ENCODE measurements around the gene TAF13.
A peak's percentile ranks its signal among the peaks of the same experiment; 100 is the strongest.
"Not testable (repeated sequence)": the region's sequence is repeated elsewhere in the genome, so short reads cannot be mapped to it uniquely, and the experiment has no call there.

TAF13 gene

DNA sequence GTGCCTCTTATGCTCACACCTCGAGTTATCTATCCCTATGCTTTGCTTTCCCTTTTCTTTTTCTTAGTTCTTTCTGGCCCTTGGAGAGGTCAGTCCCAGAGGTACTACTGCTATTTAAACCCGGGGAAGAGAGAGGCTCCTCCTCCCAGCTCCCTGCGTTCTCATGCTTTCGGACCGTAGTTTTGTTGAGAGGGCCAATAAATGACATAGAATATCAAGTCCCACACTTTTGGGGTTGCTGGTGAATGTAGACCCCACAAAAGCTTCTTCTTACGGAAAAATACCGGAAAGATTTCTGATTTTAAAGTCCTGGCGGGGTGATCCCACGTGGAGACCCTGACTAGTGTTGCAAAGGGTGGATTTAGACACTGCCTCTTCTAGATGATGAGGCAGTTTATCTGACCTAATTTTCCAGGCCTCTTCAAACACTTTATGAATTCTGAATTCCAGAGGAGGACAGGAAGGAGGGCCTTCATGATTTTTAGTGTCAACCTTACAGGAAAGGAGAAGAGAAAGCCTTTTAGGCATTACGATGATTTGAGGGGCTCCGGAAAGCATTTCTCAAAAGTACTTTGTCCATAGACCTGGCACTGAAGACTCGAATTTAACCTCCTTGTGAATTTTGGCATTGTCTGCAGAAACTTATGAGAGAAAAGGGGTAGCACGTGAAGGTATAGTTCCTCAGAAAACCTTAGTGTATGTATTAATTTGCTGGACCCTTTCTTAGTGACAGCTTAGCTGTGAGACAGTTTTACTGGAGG lies 15.5 kb upstream of the TAF13 start:
- DNase-seq: no peak

GRCh38 chr1:109090196-109091077 lies 14.6 kb upstream of the TAF13 start, which contains the start of gene TMEM167B:
Gene TMEM167B, plus strand, starts transcription at chr1:109090764. Its CDS starts 109 bp downstream, at chr1:109090873.
- DNase-seq: peak; percentile 81 to 83

- DNase-seq: no peak
Observed at GRCh38 chr1:109089242-109090015, 13.6 kb upstream of the TAF13 start.

GRCh38 chr1:109084563-109085517 lies 9.0 kb upstream of the TAF13 start:
- no peak for DNase-seq

GRCh38 chr1:109083923-109084322 lies 8.1 kb upstream of the TAF13 start:
- no peak for DNase-seq

DNA sequence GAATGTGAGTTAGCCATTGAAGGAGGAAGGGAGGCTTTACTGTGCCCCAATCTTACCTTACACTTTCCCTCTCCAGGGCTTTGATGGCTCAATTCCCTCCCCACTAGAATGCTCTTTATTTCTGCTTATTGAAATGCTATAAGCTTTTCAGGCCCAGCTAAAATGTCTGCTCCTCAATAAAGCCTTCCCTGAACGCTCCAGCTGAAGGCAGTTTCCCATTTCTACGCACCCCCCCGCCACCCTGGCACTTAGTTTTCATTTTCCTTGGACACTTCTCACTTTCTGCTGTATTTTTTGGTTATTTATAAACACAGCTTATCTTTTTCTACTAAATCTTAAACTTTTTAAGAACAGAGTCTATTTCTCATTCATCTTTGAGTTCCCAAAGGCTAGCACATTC lies 7.7 kb upstream of the TAF13 start:
- DNase-seq: no peak

DNA sequence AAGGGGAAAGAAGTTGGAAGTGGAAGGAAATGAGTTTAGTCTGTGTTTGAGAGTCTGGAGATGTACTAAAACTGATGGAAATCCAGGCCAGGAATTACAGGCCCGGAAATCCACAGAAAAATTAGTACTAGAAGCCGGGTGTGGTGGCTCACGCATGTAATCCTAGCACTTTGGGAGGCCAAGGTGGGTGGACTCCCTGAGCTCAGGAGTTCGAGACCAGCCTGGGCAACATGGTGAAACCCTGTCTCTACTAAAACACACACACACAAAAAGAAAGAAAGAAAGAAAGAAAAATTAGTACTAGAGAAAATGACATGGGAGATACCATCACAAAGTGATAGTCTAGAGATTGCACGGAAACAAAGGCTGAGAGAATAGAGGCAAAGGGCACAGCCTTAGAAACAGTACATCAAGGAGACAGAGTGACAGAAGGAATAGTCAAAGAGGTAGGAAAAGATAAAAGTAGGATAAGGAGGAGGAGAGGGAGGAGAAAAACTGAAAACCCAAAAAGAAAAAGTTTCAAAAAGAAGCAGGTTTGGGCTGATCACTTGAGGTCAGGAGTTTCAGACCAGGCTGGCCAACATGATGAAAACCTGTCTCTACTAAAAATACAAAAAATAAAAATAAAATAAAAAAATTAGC lies 4.8 kb upstream of the TAF13 start:
- no peak for DNase-seq

DNA sequence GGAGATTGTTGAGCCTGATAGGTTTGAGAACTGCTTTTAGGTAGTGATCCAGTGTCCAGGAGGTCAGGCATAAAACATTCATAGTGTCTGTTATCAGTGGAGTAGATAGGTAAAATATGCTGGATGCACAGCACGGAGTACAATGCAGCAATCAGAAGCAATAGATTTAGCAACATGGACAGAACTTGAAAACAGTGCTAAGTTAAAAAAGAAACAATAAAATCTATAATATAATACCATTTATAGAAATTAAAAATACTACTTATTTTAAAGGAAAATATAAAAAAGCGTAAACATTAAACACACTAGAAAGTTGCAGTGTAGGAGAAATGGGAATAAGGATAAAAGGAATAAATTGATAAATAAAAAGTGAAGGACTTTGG lies 3.4 kb upstream of the TAF13 start:
- DNase-seq: no peak

DNA sequence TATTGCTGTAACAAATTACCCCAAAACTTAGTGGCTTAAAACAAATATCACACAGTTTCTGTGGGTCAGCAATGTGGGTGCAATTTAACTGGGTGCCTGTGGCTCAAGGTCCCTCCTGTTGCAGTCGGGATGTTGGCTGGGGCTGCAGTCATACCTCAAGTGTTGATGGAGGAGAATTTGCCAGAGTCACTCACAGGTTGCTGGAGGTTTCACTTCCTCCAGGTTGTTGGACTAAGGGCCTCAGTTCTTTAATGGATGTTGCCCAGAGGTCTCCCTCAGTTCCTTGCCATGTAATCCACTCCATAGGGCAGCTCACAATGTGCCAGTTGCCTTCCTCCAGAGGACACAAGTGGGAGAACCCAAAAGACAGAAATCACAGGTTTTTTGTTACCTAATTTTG lies 2.5 kb upstream of the TAF13 start:
- no peak for DNase-seq

GRCh38 chr1:109069294-109069693 lies 6.5 kb downstream of the TAF13 start:
- DNase-seq: no peak

DNA sequence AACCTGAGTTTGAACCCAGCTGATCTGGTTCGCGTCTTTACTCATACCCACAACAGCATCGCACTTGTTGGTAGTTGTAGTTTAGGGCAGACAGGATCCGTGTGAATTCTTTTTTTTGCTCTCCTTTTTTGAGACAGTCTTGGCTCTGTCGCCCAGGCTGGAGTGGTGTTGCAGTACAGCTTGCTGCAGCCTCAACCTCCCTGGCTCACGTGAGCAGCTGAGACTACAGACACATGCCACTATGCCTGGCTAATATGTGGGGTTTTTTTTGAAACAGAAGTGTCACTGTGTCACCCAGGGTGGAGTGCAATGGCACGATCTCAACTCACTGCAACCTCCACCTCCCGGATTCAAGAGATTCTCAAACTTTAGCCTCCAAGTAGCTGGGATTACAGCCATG lies 7.9 kb downstream of the TAF13 start:
- DNase-seq: no peak

DNA sequence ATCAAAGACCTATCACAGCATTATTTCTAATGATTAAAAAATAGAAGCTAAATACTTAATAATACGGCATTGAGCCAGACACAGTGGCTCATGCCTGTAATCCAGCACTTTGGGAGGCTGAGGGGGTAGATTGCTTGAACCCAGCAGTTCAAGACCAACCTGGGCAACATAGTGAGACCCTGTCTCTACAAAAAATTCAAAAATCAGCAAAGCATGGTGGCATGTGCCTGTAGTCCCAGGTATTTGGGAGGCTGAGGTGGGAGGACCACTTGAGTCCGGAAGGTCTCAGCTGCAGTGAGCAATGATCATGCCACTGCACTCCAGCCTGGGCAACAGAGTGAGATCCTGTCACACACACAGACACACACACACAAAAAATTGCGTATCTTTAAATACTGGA lies 10.7 kb downstream of the TAF13 start:
- no peak for DNase-seq

GRCh38 chr1:109061183-109061582 lies 14.6 kb downstream of the TAF13 start:
- no peak for DNase-seq

GRCh38 chr1:109060707-109061106 lies 15.1 kb downstream of the TAF13 start:
- DNase-seq: no peak

DNA sequence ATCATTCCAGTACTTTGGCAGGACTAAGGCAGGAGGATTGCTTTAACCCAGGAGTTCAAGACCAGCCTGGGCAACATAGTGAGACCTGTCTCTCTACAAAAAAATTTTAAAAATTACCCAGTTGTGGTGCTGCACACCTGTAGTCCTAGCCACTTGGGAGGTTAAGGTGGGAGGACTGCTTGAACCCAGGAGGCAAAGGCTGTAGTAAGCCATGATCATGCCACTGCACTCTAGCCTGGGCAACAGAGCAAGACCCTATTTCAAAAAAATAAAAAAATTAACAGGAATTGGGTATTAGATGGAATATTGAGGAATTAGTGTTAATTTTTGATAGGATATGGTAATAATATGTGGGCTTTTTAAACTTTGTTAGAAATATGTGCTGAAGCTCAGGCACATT lies 16.8 kb downstream of the TAF13 start:
- no peak for DNase-seq

DNA sequence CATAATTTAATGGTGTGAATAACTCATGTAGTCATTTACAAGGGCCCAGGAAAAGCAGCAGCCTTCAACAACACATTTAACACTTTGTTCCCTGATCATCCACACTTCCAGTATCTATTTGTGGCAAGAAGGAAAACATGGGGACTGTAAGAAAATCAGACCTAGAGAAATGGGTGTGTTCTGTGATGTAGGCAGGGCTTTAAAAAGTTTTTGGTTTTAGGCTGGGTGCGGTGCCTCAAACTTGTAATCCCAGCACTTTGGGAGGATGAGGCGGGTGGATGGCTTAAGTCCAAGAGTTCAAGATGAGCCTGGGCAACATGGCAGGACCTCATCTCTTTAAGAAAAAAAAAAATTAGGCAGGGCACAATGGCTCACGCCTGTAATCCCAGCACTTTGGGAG lies 19.7 kb downstream of the TAF13 start:
- no peak for DNase-seq

DNA sequence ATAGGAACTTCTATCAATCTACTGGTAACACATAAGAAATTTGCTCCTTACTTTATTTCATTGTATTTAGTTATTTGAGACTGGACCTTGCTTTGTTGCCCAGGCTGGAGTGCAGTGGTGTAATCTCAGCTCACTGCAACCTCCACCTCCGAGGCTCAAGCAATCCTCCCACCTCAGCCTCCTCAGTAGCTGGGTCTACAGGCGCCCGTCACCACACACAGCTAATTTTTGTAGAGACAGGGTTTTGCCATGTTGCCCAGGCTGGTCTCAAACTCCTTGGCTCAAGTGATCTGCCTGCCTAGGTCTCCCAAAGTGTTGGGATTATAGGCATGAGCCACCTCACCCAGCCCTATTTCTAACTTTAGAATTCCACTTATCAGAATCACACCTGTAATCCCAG lies 23.7 kb downstream of the TAF13 start:
- not testable (repeated sequence) for DNase-seq

GRCh38 chr1:109050228-109050995 lies 25.4 kb downstream of the TAF13 start:
- DNase-seq: no peak

DNA sequence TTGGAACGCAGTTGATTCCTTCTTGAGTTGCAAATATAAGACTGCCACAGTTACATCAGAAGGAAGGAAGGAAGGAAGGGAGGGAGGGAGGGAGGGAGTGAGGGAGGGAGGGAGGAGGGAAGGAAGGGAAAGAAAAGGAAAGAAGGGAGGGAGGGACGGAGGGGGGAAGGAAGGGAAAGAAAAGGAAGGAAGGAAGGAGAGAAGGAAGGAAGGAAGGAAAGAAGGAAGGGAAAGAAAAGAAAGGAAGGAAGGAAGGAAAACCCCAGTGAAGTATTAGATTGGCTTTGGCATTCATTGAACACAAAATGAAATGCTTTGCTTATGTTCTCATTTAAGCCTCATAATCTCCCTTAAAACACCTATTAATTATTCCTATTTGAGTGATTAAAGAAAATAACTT lies 27.5 kb downstream of the TAF13 start:
- no peak for DNase-seq

DNA sequence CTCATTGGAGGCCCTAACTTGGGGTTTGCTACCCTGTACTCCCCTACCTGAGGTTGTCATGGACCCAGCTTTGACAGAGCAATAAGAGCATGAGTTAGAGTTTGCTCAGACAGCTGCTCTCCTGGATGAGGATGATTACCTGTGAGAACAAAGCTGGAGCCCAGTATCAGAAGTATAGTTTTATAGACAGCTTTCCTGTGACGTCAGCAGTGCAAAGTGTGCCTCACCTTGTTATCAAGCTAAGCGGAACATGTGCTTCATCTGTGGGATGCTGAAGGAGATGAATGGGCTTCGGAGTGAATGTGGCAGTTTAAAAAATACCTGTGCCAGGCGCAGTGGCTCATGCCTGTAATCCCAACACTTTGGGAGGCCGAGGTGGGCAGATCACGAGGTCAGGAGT lies 28.5 kb downstream of the TAF13 start:
- no peak for DNase-seq

GRCh38 chr1:109046671-109047070 lies 29.1 kb downstream of the TAF13 start:
- DNase-seq: no peak
